EL (cell line): ENCODE results near the gene KRTAP20-1.

Experiments
- DNase-seq: peaks from one replicate; pipeline ENCODE4 v3.0.0-alpha.2; 2016

The KRTAP20-1 gene, protein sequence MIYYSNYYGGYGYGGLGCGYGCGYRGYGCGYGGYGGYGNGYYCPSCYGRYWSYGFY

DNA sequence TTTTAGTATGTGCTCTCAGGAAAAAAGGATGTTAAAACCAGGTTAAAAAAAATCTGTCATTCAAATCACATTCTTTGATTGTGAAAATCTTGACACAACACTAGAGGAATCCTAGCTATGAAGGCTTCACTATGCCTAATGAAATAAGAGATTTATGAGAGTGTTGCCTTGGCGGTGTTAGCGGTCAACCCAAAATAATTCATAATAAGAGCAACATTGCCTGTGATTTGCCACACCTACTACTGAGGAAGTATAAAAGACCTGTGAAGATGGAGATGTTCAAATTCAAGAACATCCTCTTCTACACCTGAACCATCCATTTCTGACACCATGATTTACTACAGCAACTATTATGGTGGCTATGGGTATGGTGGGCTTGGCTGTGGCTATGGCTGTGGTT, at the start of gene KRTAP20-1:
TSS of gene KRTAP20-1 (plus strand) at position 301 of the 400 bp plus-strand sequence. CDS start at position 331, 30 bp downstream.
- DNase-seq: no peak

DNA sequence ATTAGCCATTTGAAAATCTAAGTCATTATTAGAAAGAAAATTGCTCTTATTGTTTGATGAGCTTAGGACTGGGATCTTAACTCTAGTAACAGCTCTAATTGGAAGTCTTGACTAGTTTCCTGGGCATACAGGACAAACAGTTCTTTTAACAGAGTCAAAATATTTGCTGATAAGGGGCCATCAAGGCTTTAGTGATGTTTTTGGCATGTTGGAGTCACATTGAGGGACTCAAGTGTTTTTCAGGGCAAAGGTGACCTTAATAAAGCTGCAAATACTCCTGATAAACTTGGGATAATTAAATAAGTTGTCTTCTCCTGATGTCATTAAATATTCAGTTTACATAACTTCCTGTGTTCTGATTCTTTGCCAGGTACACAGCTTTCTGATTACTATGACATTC, 48.6 kb upstream of the KRTAP20-1 start:
- no peak for DNase-seq

DNA sequence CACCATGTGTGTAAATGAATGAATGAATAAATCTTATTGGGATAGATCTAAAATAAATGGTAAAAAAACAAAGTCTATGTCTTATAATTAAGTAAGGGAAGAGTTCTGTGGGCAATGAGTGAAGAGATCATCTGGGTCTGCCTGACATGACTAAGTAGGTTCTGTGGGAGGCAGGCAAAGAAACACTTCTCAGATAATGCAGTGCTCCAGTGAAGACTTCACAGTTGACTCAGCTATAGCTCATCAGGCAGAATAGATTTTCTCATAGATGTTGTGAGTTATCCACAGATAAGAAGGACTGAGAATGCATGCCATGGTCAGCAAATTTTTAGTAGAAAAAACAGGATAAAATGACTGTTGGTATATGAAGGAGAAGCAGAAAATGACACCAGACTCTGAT, 38.5 kb upstream of the KRTAP20-1 start:
- no peak for DNase-seq

DNA sequence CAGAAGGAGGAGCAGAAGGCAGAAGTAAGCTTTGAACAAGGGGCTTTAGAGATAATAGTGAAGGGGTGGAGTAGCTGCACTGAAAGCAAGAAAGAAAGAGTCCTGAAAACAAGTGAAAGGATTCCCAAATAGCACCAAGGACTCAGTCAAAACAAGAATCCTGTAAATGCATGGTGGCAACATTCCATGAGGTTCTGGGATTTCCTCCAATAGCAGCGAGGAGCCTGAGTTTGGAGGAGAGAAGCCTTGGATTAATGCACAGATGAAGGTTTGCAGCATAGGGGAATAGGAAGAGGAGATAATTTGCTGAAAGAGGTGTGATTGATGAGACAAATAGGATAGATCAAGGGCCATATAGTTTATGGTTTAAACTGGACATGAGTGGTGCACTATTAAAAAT, 36.9 kb upstream of the KRTAP20-1 start:
- no peak for DNase-seq

DNA sequence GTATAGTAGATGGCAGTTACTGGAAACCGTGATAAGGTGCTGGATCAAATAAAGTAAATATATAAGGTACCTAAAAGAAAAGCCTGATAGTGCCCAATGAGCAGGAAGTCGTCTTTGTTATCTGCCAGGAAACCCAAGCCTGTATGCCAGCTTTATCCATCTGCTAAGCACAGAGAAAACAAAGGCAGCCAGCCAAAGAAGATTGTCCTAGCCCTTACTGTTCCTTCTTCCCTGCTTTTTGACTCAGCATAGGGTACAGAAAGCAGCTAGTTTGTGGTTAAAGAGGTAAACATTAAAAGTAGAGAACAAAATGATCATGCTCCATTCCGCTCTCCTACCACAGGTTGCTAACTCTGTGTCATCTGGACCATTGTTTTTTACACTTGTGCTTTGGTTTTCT, 36.1 kb upstream of the KRTAP20-1 start:
- no peak for DNase-seq

DNA sequence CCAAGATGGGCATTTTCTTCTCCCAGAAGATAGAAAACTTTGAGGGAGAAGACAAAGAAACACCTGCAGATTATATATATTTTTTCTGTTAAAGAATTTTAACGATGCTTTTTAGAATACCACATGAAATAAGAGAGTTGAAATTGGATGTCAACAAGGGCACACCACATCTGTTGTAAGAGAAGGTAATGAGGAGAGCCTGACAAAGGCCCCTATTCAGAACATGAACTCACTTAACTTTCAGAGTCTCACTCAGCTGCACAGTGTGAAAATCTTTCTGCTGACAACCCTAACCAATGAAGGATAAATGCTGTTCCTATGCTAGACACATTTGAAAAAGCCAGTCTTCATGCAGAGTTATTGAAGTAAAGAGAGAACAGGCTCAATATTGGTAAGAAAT, 33.4 kb upstream of the KRTAP20-1 start:
- DNase-seq: no peak

DNA sequence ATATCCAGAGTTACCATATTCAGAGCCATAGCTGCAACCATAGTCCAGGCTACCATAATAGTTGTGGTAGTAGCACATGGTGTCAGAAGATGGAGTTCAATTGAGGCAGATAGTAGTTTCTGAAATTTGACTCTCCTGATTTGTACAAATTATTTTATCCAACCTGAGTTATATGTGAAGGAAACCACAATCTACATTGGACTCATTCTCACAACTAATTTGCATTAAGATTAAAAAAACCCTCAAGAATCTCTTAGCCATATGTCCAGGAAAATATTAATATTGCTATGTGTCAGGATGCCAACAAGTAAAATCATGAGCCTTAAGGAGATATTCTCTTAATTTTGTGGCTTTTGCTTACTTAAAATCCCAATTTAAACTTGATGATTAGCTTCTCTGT, 25.9 kb upstream of the KRTAP20-1 start, which contains the start of gene KRTAP22-2:
TSS of gene KRTAP22-2 (minus strand) at position 101 of the 400 bp plus-strand sequence.
- DNase-seq: no peak

DNA sequence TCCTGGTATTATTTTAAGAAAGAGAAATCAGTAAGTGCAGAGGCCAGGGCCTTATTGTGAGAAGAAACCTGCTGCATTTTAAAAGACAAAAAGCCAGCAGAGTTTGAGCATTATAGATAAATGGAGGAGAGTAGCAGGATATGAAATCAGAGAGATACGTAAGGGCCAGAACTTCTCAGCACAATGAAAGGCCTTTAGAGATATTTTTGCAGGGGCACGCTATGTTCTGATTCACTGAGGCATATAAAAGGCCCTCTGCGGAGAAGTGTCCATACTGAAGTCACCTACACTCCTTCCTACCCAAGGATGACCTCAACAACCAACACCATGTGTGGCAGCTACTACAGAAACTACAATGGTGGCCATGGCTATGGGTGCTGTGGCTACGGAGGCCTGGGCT, 24.1 kb upstream of the KRTAP20-1 start, which contains the start of gene KRTAP6-3:
TSS of gene KRTAP6-3 (plus strand) at position 301 of the 400 bp plus-strand sequence. CDS start at position 307, 6 bp downstream.
- DNase-seq: no peak

DNA sequence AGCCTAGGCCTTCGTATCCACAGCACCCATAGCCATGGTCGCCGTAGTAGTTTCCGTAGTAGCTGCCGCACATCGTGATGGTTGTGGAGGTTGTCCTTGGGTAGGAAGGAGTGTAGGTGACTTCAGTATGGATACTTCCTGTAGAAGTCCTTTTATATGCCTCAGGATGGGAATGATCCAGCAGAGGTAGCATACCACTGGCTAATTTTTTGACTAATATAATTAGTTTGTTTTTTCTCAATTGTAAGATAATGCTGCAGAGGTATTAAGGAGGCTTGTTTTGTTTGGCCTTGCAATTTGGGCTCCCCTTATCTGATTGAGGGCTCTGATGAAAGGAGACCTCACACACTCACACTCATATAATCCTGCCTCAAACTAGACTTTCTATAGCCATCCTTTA, 17.4 kb upstream of the KRTAP20-1 start, which contains the start of gene KRTAP6-2:
TSS of gene KRTAP6-2 (minus strand) at position 101 of the 400 bp plus-strand sequence. CDS start at position 73, 28 bp downstream.
- DNase-seq: no peak

DNA sequence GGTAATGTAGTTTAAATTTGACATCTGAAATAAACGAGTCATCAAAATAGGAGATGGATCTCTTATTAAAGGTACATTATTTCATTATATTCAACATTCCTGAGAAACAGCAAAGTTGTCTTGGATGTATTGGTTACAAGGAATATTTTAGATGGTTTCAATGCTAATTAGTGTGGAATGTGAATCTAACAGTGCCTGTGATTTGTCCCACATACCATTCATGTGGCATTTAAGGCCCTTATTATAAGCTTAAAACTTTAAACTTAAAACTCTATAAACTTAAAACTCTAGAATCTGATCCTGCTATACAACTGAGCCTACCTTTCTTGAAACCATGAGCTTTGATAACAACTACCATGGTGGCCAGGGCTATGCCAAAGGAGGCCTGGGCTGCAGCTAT, 15.4 kb upstream of the KRTAP20-1 start, which contains the start of gene KRTAP22-1:
TSS of gene KRTAP22-1 (plus strand) at position 301 of the 400 bp plus-strand sequence.
- no peak for DNase-seq

DNA sequence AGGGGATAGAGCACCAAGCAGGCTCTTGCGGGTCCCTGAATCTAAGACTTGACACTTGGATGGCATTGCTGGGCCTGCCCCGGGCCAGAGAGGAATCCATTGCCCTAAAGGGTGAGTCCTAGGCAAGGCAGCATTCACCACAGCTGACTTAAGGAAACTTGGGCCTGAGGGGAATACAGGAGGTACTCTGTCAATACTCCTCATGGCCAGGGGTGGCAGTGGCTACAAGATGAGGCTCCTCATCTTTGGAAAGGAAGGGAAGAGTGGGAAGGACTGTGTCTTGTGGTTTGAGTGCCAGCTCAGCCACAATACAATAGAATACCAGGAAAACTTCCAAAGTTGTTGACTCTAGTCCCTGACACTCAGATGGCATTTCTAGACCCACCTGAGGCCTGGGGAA, 10.3 kb upstream of the KRTAP20-1 start:
- no peak for DNase-seq

DNA sequence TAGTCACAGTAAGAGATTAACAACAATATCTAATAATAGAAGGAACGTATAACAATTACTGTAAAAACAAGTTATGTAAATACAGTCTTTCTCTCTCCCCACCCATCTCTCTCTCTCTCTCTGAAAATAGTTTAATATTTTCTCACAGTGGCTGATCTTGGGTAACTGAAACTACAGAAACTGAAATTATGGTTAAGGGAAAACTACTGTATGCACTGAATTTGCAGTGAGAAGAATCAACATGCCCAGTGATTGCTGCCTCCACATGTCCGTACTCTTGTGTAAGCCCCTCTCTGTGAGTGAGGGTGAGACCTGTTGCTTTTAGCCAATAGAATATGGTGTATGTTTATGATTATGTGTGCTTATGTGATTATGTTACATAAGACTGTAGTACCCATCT, 4.1 kb upstream of the KRTAP20-1 start:
- DNase-seq: no peak

DNA sequence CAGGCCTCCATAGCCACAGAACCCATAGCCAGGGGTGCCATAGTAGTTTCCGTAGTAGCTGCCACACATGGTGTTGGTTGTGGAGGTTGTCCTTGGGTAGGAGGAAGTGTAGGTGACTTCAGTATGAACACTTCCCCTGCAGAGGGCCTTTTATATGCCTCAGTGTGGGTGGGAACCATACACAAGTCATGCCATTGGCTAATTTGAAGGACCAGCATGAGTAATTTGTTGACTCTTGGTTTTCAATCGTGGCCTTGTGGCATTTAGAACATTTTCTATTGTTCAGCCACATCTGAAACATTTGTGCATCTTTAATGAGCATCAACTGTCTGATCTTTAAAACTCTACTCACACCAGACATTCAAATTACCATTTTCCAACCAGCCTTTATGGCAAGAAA, 2.4 kb upstream of the KRTAP20-1 start, which contains the start of gene KRTAP6-1:
TSS of gene KRTAP6-1 (minus strand) at position 95 of the 400 bp plus-strand sequence. CDS start at position 69, 26 bp downstream.
- no peak for DNase-seq

DNA sequence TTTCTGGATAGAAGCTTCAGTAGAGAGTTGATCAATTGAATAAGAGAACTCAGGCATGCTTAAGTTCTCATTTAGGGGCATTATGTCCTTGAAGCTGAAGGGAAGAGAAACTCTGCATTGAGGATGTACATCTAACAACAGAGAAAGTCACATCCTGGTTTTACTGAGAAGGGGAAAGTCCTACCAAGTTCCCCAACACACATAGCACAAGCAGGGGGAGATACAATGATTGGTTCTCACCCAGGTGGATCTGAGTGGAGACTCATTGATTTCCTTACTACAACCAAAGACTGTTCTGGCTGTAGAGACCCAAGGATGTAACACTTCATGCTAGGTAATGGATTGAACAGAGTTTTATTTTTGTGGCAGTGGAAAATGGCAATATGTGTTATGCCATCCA, 1.0 kb upstream of the KRTAP20-1 start:
- no peak for DNase-seq

DNA sequence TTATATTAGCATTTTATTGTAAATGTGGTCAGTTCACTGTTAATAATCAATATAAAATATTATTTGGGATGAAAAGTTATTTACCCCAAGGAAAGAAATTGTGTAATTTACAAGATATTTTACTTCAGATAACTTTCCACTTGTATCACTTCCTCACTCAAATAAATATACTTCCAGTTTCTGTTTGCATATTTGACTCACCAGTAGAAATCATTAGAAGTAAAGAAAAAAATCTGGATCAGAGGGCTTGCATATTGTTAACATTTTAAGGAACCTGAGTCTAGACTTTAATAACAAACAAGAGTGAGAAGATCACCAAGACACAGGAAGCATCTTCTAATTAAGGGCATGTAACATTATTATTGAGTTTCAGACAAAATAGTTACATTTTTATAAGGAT, 3.9 kb downstream of the KRTAP20-1 start:
- no peak for DNase-seq

DNA sequence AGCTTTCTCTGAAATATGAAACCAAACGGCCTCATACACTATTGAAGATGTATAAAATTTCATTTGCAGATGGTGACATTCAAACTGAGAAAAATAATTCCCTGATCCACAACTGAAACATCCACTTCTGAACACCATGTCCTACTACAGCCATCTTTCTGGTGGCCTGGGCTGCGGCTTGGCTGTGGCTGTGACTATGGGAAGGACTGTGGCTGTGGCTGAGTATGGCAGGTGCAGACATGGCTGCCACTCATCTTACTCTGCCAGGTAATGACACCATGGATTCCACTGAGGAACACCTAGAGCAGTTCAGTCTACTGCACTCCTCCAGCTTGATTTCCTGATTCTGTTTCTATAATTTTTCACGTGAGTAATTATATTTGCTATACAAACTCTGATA, 4.3 kb downstream of the KRTAP20-1 start, which contains the start of gene KRTAP20-4:
TSS of gene KRTAP20-4 (plus strand) at position 106 of the 400 bp plus-strand sequence.
- no peak for DNase-seq

DNA sequence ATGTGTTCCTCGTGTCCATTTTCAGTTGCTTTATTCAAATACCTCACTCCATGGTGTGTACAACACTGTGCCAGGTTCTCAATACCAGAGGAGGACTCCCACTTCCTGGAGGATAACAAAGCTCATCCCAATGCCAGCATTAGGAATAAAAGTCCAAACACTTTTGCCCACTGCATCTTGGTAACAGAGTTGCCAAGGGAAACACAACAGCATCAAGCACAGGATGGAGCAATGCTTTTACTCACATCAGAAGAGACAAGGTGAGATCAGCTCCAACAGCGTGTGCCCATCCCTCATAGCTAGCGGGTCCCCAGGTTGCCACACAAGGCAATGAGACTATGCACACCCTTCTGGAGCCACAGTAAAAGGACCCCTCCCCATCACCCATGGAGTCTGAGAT, 7.1 kb downstream of the KRTAP20-1 start:
- DNase-seq: no peak

DNA sequence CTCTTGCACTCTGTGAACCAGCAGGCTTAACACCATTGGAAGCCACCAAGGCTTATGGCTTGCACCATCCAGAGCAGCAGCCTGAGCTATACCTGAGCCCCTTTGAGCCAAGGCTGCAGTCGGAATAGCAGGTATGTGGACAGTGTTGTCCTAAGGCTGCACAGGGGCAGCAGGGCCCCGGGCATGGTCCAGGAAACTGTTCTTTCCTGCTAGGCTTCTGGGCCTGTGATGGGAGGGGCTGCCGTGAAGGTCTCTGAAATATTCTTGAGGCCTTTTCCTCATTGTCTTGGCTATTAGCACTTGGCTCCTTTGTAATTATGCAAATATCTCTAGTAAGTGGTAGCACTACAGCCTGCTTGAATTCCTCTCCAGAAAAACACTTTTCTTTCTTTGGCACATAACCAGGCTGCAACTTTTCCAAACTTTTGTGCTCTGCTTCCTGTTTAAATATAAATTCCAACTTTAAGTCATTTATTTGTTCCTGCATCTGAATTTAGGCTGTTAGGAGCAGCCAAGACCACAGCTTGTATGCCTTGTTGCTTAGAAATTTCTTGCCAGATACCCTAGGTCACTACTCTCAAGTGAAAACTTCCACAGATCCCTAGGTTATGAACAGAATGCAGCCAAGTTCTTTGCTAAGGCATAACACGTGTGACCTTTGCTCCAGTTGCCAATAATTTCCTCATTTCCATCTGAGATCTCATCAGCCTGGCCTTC, 9.4 kb downstream of the KRTAP20-1 start:
- no peak for DNase-seq

DNA sequence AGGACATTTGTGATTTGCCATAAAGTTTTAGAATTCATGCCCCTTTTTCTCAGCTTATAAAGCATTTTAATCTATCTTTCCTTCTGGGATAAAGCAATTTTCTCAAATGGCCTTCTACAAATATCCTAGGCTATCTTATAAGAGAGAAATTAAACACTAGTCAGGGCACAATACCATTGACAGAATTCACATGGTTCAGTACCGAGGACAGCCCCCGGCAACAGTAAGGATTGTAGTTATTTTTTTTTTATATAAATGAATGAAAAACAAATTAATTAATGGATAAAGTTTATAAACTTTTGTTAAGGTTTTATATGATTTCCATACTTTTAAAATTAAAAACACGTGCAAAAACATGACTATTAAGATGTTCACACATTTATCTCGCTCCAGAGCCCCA, 11.9 kb downstream of the KRTAP20-1 start:
- no peak for DNase-seq

DNA sequence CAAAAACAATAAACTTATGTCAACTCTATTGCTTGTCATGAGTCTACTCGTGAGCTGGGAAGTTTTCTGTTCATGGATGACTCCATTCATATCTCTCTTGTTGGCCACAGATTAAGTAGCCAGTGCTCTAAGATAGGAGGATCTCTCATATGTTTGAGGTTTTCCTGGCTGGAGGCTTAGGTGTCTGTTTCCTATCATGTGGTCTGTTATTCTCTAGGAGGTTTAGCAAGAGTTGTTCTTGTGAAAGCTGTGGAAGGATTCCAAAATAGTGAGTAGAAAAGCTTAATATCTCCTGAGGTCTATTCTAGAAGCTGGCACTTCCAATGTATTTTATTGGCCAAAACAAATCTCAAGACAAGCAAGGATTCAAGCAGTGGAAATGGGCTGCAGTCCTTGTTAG, 13.0 kb downstream of the KRTAP20-1 start:
- DNase-seq: no peak

DNA sequence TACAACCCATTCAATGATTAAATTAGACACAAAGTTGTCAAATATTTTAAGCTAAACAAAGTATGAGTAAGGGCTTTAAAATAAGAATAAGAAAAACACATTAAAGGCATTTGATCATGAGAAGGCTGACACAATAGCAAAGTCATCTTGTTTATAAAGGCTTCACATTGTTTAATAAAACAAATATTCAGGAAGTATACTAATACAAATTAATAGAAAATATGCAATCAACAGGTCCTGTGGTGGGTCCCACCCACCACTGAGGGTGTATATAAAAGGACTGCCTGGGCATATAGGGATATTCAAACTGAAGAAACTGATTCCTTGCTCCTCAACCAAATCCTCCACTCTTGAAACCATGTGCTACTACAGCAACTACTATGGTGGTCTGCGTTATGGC, 18.7 kb downstream of the KRTAP20-1 start, which contains the start of gene KRTAP20-2:
TSS of gene KRTAP20-2 (plus strand) at position 301 of the 400 bp plus-strand sequence. CDS start at position 359, 58 bp downstream.
- no peak for DNase-seq

DNA sequence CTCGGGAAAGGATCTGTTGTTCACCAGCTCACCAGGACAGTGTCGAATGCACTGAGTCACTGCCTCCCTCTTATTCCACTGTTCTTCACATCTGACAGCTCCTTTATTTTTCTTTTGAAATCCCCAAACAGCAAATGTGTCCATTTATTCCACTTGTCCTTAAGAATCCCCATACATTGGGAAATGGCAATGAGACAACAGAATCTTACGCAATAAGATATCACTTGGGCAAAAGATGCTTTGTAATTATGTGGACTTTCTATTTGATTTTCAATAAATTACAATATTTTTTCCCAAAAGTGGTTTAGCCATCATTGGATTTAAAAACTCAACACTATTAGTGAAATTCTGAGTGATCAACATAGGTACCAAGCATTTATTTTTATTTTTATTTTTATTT, 22.5 kb downstream of the KRTAP20-1 start:
- no peak for DNase-seq

DNA sequence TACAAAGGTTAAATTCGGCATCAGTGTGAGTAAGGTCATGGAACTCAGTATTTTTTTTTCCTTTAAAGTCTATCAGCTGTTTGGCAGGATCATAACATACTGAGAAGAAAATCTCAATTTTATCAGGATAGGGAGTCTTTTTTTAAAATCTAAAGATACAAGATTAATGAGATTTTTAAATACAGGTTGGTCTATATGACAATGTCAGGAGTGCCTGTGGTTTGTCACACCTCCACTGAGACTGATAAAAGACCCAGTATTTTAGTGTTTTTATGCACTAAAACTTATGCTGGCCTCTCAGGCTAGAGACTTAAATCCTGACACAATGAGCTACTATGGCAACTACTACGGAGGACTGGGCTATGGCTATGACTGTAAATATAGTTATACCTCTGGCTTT, 26.3 kb downstream of the KRTAP20-1 start, which contains the start of gene KRTAP20-3:
TSS of gene KRTAP20-3 (plus strand) at position 301 of the 400 bp plus-strand sequence.
- no peak for DNase-seq

DNA sequence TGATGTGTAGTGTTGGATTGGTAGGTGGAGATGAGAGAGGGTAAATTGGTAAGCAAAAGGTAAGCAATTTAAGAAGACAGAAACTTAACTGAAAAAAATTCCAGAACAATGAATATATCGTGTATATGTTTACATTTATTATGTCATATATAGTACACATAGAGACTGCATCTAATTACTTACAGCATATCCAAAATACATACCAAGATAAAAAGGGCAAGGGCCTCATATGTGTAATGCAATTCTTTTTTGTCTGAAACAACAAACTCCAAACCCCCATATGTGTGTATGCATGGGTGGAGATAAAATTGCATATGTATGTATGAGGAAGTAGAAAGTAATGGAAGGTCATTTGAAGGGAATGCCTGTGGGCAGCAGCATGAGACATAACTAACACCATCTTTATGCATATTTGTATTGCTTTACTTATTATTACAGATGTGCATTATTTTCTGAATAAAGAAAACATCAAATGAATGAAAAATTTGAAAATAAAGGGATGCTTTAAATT, 30.7 kb downstream of the KRTAP20-1 start:
- DNase-seq: no peak
